HUDEP-2 (cell line): ENCODE results near the gene RASGRF2.

Source experiments
- DNase-seq, 76 experiments: peaks; one replicate each; lab custom pipeline; 2025; ENCODE audit not compliant: unreplicated experiment in 76 of 76; lab: John Stamatoyannopoulos, UW

The RASGRF2 gene

DNA sequence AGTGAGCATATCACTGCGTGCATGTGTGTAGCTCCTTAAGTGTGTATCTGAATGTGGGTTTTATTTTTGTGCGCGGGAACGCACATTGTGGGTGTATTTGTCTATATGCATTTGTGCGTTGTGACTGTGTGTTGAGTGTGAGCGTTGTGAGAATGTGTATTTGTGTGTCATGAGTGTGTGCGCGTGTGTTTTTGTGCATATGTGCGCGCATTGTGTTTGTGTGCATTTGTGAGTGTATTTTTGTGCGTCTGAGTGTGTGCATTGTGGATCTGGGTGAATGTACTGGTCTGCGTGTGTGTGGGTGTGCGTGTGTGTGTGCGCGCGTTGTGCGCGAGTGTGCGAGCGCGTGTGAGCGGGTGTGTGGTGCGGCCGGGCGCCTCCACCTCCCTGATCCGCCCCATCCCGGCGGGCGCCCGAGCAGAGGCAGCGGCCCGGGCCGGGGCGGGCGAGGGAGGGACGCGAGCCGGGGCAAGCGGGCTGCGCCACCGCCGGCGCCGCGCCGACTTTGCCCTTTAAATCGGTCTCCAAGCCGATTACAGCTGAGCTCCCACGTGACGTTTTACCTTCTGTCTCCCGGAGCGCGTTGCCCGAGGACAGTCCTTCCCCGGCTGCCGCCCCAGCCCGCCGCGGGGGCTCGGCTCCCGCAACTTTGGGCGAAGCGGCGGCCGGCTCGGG is at the start of gene RASGRF2:
TSS of gene RASGRF2 (plus strand) at position 596 of the 675 bp plus-strand sequence. CDS start 376 bp downstream, outside the sequence.
- DNase-seq, result no peak

- DNase-seq, result no peak
These were observed 47.7 kb upstream of the RASGRF2 start for GRCh38 chr5:80912479-80912878.

- no peak for DNase-seq
These were observed 44.4 kb upstream of the RASGRF2 start for GRCh38 chr5:80915716-80916115.

DNA sequence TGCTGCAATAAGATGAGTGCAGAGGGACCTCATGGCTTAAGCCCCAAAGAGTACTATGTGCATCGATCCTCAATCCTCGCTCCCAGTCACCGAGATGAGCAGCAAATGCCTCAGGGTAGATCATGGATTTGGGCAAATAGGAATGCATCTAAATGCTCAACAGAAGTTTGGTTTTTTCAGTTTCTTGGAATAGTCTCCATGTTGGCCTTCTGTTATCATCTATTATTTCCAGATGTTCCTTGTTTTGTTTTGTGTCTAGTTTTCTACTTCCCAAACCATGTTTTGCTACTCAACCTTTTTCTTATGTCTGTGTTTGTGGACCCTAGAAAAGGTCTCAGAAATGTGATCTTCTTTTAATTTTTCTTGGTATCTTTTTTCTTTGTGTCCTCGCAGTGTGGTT is 43.5 kb upstream of the RASGRF2 start:
- DNase-seq, result no peak

GRCh38 chr5:80917631-80918030 is 42.5 kb upstream of the RASGRF2 start:
- DNase-seq, result no peak

GRCh38 chr5:80919678-80920196 is 40.4 kb upstream of the RASGRF2 start:
- no peak for DNase-seq

DNA sequence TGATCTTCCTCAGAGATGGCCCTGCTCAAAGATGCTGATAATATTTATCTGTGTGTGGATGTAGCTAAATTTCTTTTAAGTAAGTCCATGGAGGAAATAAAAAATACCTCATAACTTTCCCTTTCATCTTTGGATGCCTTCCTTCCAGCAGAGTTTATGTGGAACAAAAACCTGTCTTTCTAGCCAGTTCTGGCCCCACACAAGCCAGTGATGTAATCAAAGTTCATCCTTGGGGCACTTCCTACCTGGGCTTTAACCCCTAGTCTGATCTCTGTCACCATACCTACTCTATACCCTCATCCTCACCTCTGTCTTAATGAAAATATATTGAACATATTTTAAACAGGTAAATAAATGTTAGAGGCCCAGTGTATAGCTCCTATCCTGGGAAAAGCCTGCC is 39.8 kb upstream of the RASGRF2 start:
- no peak for DNase-seq

GRCh38 chr5:80921026-80921425 is 39.1 kb upstream of the RASGRF2 start:
- no peak for DNase-seq

DNA sequence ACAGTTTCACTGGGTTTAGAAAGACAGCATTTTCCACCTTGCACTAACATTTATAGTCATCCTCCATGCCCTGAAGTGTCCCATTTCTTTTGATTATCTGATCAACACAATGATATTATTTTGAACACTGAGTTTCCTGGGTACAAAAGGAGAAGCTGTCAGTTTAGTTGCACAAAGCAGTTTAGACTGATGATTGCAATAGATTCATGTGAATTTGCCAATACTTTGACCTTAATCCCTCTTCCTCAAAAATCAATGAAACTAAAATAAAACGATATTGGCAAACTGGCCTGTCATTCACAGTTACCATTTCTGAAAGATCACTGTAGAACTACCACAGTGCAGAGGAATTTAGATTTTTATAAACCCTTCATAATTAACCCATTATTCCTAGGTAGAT is 34.2 kb upstream of the RASGRF2 start:
- DNase-seq, result no peak

DNA sequence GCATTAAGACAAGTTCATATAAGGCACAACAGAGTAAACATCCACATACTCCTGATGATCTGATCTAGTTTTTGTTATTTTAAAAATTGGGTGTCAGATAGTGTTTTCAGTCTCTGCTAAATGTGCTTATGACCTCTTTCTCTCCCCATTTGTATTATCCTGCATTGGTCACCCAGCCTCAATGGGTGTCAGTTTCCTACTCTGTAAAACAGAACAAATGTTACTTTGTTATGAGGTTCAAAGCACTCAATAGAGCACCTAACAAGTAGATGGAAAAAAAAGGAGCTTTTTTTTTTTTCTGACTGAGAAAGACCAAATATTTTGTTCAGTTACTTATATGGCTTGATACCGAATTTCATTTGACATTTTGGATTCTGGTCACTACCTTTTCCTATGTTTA is 33.6 kb upstream of the RASGRF2 start:
- DNase-seq, result no peak

DNA sequence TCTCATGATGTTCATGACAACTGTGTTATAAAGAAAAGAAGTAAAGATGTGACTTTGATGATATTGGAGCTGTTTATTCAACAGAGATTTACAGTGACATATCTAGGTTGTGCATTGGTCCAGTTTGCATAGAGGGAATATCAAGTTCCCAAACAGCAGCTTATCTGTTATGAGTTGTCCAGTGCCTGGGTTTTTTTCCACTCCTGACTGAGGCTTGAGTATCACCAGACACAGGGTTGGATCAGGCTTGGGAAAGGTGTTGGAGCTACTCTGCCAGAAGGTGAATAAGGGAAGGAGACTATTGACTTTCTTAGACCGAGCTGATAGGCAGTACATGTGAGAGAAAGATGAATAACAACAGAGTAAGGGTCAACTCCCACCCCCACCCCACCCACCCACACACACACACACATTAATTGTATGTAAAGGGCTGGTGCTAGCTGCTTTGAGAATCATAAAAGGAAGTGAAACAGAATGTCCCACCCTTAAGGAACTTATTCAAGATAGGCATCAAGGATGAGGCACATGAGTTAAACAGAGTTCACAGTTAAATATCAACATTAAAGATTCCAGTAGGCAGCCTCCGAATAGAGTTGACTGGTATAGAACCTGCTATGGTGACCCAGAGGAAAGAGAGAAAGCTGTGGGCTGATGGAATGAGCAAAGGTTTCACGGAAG is 33.0 kb upstream of the RASGRF2 start:
- no peak for DNase-seq

DNA sequence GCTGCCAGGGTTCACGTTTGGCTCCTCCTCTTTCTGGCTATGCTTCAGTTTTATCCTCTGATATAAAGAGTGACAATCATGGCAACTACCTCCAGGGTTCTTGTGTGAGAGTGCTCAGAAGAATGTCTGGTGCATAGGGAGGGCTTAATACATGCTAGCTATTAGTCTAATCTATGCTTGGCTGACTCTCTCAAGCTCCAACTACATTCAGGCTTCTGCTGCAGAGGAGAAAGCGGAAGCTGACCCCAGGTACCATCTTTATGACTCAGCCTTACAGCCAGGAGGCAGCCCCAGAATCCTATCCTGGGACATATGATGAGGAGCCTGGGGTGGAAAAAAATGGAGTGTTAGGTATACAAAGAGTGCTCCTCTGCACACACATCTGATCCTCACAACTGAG is 32.1 kb upstream of the RASGRF2 start:
- no peak for DNase-seq

GRCh38 chr5:80930940-80931339 is 29.2 kb upstream of the RASGRF2 start:
- DNase-seq, result no peak

GRCh38 chr5:80931411-80931810 is 28.8 kb upstream of the RASGRF2 start:
- no peak for DNase-seq

GRCh38 chr5:80933036-80933435 is 27.1 kb upstream of the RASGRF2 start:
- no peak for DNase-seq

GRCh38 chr5:80934751-80935150 is 25.4 kb upstream of the RASGRF2 start:
- no peak for DNase-seq

- DNase-seq, result no peak
These were observed 24.3 kb upstream of the RASGRF2 start for GRCh38 chr5:80935811-80936385.

DNA sequence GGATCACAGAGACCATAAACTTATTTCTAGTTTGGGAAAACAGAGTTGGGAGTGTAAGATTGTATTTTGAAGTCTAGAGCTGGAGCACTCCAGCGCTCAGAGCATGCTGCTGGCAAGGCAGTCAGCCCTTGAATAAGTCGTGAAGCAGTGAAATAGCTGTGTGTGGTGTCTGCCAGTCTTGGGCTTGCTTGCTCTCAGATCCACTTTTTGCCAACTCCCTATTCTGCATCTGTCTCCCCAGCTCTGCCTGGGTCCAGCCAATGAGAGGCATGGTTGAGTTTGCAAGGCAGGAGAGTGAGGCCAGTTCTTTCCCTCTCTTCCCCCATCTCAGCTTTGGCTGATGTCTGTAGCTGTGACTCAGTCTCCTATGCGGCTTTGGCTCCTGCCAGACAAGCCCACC is 23.3 kb upstream of the RASGRF2 start:
- no peak for DNase-seq

DNA sequence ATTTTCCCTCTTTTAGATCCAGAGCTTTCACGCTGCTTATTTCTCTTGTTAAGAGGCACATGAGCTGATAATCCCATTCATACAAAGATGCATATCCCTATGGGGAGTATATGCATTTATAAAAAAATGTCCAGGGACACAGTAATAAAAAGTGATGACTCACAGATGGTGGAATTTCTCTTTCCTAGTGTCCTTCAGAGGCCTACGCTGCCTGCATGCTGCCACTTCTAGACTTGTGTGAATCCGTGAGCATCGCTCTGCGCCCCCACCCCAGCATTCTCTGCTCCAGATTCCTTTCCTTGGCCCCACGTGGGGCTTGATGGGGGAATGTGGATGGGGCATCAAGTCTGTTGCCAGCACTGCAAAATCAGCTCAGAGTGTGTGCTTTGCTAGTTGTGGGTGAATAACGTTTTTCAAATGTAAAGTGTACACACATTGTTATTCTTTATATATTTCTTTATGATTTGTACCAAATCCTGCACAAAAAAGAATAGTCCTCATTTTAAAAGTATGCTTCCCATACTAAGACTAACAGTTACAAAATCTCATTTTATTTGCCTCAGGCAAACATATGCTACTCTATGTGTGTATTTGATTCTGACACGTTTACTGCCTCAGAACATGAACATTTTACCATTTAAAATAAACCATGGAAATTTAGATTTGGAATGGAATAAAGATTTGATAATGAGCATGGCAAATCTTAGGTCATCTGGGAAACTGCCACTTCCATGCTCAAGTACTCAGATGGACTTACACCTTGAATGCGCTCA is 22.4 kb upstream of the RASGRF2 start:
- no peak for DNase-seq

DNA sequence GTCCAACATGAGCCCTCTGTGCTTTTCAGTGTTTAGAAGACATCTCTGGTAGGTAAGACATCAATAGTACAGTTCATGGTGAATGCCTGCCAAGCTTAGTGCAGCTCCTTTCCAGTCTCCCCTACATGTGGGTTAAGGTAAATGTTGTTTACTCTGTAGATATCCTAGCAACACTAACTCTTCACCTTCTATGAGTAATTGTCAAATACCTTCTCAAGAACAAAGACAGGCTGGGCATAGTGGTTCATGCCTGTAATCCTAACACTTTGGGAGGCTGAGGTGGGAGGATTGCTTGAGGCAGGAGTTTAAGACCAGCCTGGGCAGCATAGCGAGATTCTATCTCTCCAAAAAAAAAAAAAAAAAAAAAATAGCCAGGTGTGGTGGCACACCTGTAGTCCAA is 18.7 kb upstream of the RASGRF2 start:
- DNase-seq, result no peak

GRCh38 chr5:80951366-80951765 is 8.8 kb upstream of the RASGRF2 start:
- no peak for DNase-seq
